Activated CD8-positive, alpha-beta memory T cell treated with anti-CD3 and anti-CD28 coated beads, Interleukin-2, amount 50 U/mL, for 1 hour (primary cell): Measurements from ENCODE around the gene ROPN1L.
"Not testable (repeated sequence)": the region's sequence is repeated elsewhere in the genome, so short reads cannot be mapped to it uniquely, and the experiment has no call there.

Experiments used
- DNase-seq: peaks from one replicate; pipeline ENCODE4 v3.0.0-alpha.2; 2020; ENCODE audit errors: extremely low read depth

Gene ROPN1L

GRCh38 chr5:10478436-10478835 is 36.8 kb downstream of the ROPN1L start:
- no peak for DNase-seq

DNA sequence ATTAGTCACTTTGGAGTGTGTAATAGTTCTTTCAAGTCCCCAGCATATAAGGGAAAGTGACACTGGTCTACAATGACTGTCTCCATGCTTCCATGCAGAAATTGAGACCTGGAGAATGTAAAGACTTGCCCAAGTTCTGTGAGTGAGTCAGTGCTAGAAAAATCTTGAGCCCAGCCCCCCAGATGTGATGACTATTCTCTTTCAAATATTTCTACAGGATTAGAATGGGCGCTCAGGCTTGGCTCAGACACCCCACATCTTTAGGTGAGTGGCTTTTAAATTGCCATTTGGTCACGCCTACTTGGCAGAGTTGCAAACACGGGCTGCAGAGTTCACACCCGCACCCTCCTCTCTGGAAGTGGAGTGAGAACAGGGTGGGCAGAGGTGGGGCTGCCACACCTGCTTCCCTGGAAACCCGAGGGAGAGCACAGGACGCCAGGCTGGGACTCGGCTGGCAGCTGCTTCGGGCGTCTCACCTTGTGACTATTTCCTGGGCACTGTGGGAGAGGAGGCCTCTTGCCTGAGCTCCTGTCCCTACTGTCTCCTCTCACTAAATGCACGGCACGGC is 37.6 kb downstream of the ROPN1L start:
- no peak for DNase-seq

DNA sequence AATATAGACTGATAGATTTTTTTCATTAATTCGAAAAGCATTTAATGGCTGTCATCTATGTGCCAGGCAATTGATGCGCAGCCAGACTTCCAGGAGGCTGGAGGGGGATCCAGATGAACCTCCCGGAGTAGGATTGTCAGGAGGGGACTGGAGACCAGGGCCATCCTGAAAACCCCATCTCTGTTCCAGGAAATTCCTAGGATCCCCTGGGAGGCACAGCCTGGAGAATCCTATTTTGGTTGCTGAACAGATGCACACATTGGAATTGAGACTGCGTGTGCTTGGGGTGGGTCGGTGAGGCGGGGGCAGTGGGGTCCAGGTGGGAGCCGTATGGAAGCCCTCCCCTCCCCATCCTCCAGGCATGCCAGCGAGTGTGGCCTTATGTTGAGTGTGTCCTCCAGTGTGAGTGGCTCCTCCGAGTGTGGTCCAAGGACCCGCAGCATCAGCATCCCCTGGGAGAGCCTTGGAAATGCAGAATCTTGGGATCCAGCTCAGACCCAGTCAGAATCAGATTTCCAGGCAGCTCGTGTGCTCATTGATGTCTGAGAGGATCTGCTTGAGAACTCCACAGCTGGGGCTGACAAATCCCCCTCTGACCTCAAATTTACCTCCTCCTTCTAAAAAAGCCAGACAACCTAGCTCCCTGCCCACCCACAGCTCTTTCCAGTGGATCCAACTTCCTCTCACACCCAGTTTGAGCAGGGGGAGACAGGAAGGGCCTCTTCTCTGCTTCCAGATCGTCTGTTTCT is 38.7 kb downstream of the ROPN1L start:
- no peak for DNase-seq

DNA sequence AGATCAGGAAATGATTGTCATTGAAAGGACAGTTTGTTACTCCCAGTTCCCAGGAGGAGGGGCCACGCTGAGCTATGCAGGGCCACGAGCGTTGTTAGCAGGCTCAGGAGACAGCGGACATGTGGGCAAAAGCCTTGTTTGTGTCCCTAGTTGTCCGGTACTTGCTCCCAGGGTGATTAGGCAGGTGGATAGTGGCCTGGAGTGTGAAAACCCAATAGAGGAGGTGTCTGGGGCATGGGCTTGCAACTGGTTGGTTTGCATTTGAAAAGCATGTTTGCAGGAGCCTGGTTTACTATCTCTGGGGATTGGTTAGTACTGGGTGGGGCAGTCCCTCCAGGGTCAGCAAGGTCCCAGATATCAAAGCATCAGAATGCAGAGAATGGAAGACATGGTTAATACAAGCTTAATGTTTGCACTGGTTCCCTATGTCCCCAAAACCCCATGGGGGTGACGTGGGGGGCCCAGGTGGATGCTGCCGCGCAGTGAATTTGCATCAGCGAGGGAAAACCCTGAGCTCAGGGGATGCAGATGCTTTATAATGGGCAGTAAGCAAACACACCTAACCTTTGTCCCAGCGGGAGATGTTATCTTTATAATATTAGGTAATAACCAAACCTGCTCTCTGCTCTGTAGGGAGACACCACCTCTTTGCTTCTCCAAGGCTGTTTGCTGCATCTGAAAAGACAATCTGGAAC is 39.7 kb downstream of the ROPN1L start:
- no peak for DNase-seq

DNA sequence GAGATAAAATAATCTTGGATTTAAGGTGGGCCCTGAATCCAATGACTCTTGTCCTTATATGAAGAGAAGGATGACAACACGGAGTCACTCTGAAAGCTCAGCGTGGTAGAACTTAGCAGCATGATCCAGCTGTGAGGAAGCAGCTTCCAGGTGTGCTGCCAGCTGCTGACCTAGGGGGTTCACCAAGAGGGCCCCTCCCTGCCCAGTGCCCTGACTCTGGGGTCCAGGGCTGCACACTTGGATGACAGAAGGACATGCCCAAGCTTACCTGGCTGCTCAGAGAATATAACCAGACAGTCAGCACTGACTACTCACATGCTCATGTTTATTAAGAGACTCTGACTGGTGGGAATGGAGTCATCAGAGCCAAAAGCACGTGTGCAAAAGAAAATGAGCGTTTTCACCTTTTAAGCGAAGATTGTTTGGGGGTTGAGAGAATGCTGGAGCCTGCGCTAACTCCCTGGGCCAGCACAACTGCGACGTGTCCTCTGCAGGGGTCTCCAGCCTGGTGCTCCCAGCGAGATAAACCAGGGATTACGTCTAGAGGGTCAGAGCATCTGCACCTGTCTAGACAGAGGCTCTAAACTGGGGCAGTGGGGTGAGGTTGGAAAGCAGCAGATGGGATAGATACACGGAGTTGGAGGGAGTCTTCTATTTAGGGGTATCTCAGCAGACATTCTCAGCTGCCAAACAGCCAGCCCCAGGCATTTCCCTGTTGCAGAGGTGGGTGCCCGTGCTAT is 41.3 kb downstream of the ROPN1L start:
- no peak for DNase-seq

GRCh38 chr5:10484774-10485141 is 43.1 kb downstream of the ROPN1L start:
- no peak for DNase-seq

- no peak for DNase-seq
These were observed 43.6 kb downstream of the ROPN1L start for GRCh38 chr5:10485142-10485795.

GRCh38 chr5:10485897-10486296 is 44.2 kb downstream of the ROPN1L start:
- no peak for DNase-seq

DNA sequence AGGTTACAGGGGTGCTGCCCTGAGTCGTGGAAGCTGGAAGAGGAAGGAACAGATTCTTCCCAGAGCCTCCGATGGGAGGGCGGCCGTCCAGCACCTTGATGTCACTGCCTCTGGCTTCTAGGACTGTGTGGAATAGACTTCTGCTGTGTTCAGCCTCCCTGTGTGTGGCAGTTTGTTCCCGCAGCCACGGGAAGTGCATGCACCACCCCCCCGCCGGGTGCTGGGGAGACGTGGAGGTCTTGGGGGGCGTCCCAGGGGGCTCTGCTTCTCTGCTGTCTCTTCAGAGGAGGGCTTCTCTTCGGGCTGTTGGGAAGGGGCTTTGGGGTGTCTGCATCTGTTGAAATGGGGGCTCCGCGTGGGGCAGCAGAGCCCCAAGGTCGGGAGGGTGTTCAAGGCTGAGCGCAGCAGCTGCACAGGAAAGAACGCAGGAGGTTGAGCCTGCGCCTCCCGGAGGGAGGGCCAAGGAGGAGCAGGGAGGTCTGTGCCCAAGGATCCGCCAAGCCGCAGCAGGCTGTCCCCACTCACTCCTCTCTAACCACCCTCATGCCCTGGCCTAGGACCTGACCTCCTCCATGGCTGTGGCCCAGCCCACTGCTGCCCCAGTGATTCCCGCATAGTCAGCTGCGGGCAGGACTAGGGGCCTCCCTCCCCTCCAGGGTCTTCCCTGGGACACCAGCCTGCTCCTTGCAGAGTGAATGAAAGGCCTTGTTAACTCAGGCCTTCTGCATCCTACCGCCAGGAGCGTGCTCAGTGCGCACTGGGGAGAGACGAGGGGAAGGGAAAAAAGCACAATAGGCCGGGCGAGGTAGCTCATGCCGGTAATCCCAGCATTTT is 45.0 kb downstream of the ROPN1L start:
- no peak for DNase-seq

- DNase-seq: no peak
These were observed 46.5 kb downstream of the ROPN1L start for GRCh38 chr5:10488144-10488543.

GRCh38 chr5:10489810-10490426 is 48.2 kb downstream of the ROPN1L start:
- no peak for DNase-seq

- DNase-seq: no peak
These were observed 49.4 kb downstream of the ROPN1L start for GRCh38 chr5:10490927-10491672.

GRCh38 chr5:10491673-10492026 is 50.0 kb downstream of the ROPN1L start:
- no peak for DNase-seq

DNA sequence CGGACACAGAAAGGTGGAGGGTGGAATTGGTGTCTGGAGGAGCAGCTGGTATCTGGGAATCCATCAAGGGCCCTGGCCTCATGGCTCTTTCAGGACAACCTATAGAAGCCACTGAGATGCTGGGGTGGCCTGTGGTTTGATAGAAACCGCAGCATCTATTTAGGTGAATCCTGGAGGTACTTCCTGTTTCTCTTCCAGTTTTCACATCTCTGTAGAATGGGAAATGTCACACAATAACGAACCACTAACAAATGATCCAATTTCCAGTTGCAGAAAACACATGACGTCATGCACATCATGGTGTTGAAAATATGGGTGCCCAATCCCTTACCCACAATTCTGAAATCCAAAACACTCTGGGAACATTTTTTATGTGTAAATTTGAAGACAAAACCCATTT is 52.2 kb downstream of the ROPN1L start:
- DNase-seq: no peak

DNA sequence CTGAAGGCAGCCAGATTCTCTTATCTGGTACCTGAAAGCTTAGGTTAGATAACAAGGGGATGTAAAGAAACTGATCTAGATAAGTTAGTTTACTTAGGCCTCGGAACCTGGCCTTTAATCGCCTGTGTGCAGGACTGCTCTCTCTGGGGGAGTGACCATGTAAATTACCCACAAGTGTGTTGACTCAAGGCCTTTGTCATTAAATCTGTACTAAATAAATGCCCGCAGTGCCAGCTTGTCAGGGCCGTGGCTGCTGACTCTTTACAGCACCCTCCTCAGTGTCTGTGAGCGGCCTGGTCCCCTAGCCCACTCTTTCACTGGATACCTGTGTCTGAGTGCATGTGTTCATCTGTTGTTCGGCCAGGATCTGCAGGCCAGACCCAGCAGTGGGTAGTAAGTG is 52.8 kb downstream of the ROPN1L start:
- not testable (repeated sequence) for DNase-seq

- no peak for DNase-seq
These were observed 55.9 kb downstream of the ROPN1L start for GRCh38 chr5:10497554-10497953.

- DNase-seq: no peak
These were observed 56.7 kb downstream of the ROPN1L start for GRCh38 chr5:10498350-10498749.

DNA sequence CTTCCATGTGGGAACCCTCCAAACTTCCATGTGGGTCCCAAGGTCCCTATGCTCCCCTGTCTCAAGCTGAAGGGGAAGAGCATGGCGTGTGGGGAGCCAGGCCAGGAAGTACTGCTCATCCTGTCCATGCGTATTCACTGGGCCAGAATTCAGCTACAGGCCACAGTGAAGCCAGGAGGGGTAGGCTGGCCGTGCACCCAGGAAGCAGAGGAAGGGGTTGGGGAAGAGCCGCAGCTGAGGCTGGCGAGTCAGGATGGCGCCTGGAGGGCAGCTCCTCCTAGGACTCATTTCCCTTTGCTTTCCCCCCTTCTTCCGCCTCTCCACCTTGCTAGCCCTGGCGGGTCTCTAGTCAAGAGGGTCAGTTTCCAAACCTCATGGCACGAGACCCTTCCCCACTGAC is 57.4 kb downstream of the ROPN1L start:
- DNase-seq: no peak

DNA sequence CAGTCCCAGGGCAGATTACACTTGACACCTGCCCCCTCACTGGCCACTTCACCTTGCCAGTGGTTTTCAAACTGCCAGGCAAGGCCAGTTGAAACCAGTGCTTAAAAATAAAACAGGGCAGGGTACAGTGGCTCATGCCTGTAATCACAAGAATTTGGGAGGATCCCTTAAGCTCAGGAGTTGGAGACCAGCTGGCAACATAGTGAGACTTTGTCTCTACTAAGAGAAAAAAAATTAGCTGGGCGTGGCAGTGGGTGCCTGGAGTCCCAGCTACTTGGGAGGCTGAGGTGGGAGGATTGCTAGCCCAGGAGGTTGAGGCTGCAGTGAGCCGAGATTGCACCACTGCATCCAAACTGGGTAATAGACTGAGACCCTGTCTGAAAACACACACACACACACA is 58.1 kb downstream of the ROPN1L start:
- no peak for DNase-seq

DNA sequence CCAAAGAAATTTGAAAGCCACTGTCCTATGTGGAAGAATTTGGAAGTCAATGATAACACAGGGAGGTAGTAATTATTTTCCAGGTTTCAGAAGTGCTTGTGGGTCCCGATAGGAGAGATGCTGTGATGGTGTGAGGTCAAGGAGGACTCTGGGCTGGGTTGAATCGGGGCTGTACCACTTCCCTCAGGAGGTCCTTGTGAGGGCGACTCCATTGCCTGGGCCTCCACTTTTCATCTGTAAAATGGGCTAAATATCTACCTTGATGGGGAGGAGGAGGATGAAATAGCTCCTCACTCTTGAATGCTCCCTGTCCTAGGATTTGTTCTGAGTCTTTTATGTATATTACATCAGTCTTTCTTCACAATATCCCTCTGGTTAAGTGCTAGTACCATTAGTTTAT is 59.0 kb downstream of the ROPN1L start:
- DNase-seq: no peak
